IPS-15b (cell line): Measurements from ENCODE around the gene PIK3R3.

Experiments
- H3K27me3 ChIP-seq: one replicate; pipeline ENCODE4 v1.6.1; 2013; ENCODE audit warnings: low read length; ENCODE audit not compliant: control insufficient read depth, insufficient read depth
- H3K36me3 ChIP-seq: one replicate; pipeline ENCODE4 v1.6.1; 2013; ENCODE audit warnings: low read length; ENCODE audit not compliant: control insufficient read depth, insufficient read depth
- H3K4me1 ChIP-seq: one replicate; pipeline ENCODE4 v1.6.1; 2013; ENCODE audit warnings: mild to moderate bottlenecking, low read length; ENCODE audit not compliant: control insufficient read depth, insufficient read depth
- H3K4me3 ChIP-seq: one replicate; pipeline ENCODE4 v1.5.1; 2013; ENCODE audit warnings: low read depth, low read length
- H3K9ac ChIP-seq: one replicate; pipeline ENCODE4 v1.6.1; 2013; ENCODE audit warnings: low read depth, mild to moderate bottlenecking, low read length
- H3K9me3 ChIP-seq: one replicate; pipeline ENCODE4 v1.6.1; 2013; ENCODE audit warnings: mild to moderate bottlenecking, low read length; ENCODE audit not compliant: control insufficient read depth, insufficient read depth

Gene PIK3R3

GRCh38 chr1:46077644-46078043 lies 54.8 kb downstream of the PIK3R3 start:
- no peak overlapping the region for H3K4me3 ChIP-seq
- no peaks in the 10 kb centered on the region for H3K9me3 ChIP-seq
- no peaks in the 10 kb centered on the region for H3K36me3 ChIP-seq
- no peaks in the 10 kb centered on the region for H3K4me1 ChIP-seq
- H3K9ac ChIP-seq = no peak overlapping the region
- no peaks in the 10 kb centered on the region for H3K27me3 ChIP-seq

GRCh38 chr1:46076343-46076742 lies 56.1 kb downstream of the PIK3R3 start:
- H3K4me3 ChIP-seq = no peak overlapping the region
- H3K4me1 ChIP-seq = no peaks in the 10 kb centered on the region
- H3K9me3 ChIP-seq = no peaks in the 10 kb centered on the region
- H3K27me3 ChIP-seq = no peaks in the 10 kb centered on the region
- H3K36me3 ChIP-seq = no peaks in the 10 kb centered on the region
- H3K9ac ChIP-seq = no peak overlapping the region

GRCh38 chr1:46072975-46073374 lies 59.5 kb downstream of the PIK3R3 start:
- no peaks in the 10 kb centered on the region for H3K27me3 ChIP-seq
- no peaks in the 10 kb centered on the region for H3K36me3 ChIP-seq

GRCh38 chr1:46070164-46070814 lies 62.1 kb downstream of the PIK3R3 start:
- no peaks in the 10 kb centered on the region for H3K27me3 ChIP-seq
- no peak overlapping the region for H3K9ac ChIP-seq
- H3K4me3 ChIP-seq = no peak overlapping the region
- no peaks in the 10 kb centered on the region for H3K4me1 ChIP-seq
- H3K36me3 ChIP-seq = no peaks in the 10 kb centered on the region
- no peaks in the 10 kb centered on the region for H3K9me3 ChIP-seq

More at GRCh38 chr1:46072975-46073374, 59.5 kb downstream of the PIK3R3 start:
- Histone ChIP-seq H3K9ac (no peak overlapping the region), H3K4me1 (no peaks in the 10 kb centered on the region), H3K9me3 (no peaks in the 10 kb centered on the region), H3K4me3 (no peak overlapping the region)

GRCh38 chr1:46068525-46068924 lies 63.9 kb downstream of the PIK3R3 start:
- Histone ChIP-seq H3K27me3 (no peaks in the 10 kb centered on the region), H3K9me3 (no peaks in the 10 kb centered on the region), H3K36me3 (no peaks in the 10 kb centered on the region)

GRCh38 chr1:46067652-46068051 lies 64.8 kb downstream of the PIK3R3 start:
- Histone ChIP-seq H3K4me1 (no peaks in the 10 kb centered on the region), H3K36me3 (no peaks in the 10 kb centered on the region), H3K9ac (no peak overlapping the region), H3K9me3 (no peaks in the 10 kb centered on the region), H3K4me3 (no peak overlapping the region), H3K27me3 (no peaks in the 10 kb centered on the region)

More at GRCh38 chr1:46068525-46068924, 63.9 kb downstream of the PIK3R3 start:
- H3K4me3 ChIP-seq = no peak overlapping the region
- no peak overlapping the region for H3K9ac ChIP-seq
- H3K4me1 ChIP-seq = no peaks in the 10 kb centered on the region

GRCh38 chr1:46065405-46065804 lies 67.0 kb downstream of the PIK3R3 start:
- H3K9me3 ChIP-seq = no peaks in the 10 kb centered on the region
- no peak overlapping the region for H3K9ac ChIP-seq
- no peaks in the 10 kb centered on the region for H3K36me3 ChIP-seq
- no peak overlapping the region for H3K4me3 ChIP-seq
- H3K4me1 ChIP-seq = no peaks in the 10 kb centered on the region
- no peaks in the 10 kb centered on the region for H3K27me3 ChIP-seq

- H3K4me1 ChIP-seq = no peaks in the 10 kb centered on the region
- H3K27me3 ChIP-seq = no peaks in the 10 kb centered on the region
- H3K36me3 ChIP-seq = no peaks in the 10 kb centered on the region
- H3K4me3 ChIP-seq = no peak overlapping the region
- no peak overlapping the region for H3K9ac ChIP-seq
- no peaks in the 10 kb centered on the region for H3K9me3 ChIP-seq
Measured at GRCh38 chr1:46064708-46065107, 67.7 kb downstream of the PIK3R3 start.

GRCh38 chr1:46062651-46063319 lies 69.6 kb downstream of the PIK3R3 start:
- Histone ChIP-seq H3K4me3 (no peak overlapping the region), H3K9ac (no peak overlapping the region), H3K27me3 (no peaks in the 10 kb centered on the region), H3K4me1 (no peaks in the 10 kb centered on the region), H3K36me3 (no peaks in the 10 kb centered on the region), H3K9me3 (no peaks in the 10 kb centered on the region)

- Histone ChIP-seq H3K4me3 (no peak overlapping the region), H3K4me1 (no peaks in the 10 kb centered on the region), H3K27me3 (no peaks in the 10 kb centered on the region), H3K9me3 (no peaks in the 10 kb centered on the region), H3K9ac (no peak overlapping the region), H3K36me3 (no peaks in the 10 kb centered on the region)
Measured at GRCh38 chr1:46061146-46061545, 71.3 kb downstream of the PIK3R3 start.

GRCh38 chr1:46058936-46059335 lies 73.5 kb downstream of the PIK3R3 start:
- Histone ChIP-seq H3K36me3 (no peaks in the 10 kb centered on the region), H3K27me3 (no peaks in the 10 kb centered on the region), H3K9me3 (no peaks in the 10 kb centered on the region), H3K4me1 (no peaks in the 10 kb centered on the region), H3K4me3 (no peak overlapping the region), H3K9ac (no peak overlapping the region)

GRCh38 chr1:46057781-46058180 lies 74.6 kb downstream of the PIK3R3 start:
- Histone ChIP-seq H3K9ac (no peak overlapping the region), H3K27me3 (no peaks in the 10 kb centered on the region), H3K9me3 (no peaks in the 10 kb centered on the region), H3K4me1 (no peaks in the 10 kb centered on the region), H3K36me3 (no peaks in the 10 kb centered on the region), H3K4me3 (no peak overlapping the region)
